HepG2 (cell line): ENCODE data around the gene SEC62. TPM values are rescaled to one million over a fixed set of nuclear protein-coding genes. Genes with fewer than 3 reads are reported as not detected.
A peak's percentile ranks its signal among the peaks of the same experiment; 100 is the strongest.

Source experiments
- HES4 ChIP-seq: sonication (generic); formaldehyde crosslinking; IDR thresholded peaks from 2 replicates; pipeline ENCODE4 v1.9.0; 2021; ENCODE audit warnings: mild to moderate bottlenecking, missing genetic modification reagents, borderline replicate concordance
- NR2F6 ChIP-seq, 2 experiments: IDR thresholded peaks; 2 replicates each; pipeline ENCODE4 v1.6.1; 2016; ENCODE audit warnings: antibody characterized with exemption in 1 of 2, mild to moderate bottlenecking in 1 of 2
- PAWR ChIP-seq: sonication (generic); formaldehyde crosslinking; IDR thresholded peaks from 2 replicates; pipeline ENCODE4 v1.4.0; 2020; ENCODE audit warnings: missing genetic modification reagents, mild to moderate bottlenecking, borderline replicate concordance
- SNAPC4 ChIP-seq: sonication (generic); formaldehyde crosslinking; IDR thresholded peaks from 2 replicates; pipeline ENCODE4 v1.4.0; 2020; ENCODE audit warnings: mild to moderate bottlenecking, missing genetic modification reagents
- UBTF ChIP-seq: sonication (generic); formaldehyde crosslinking; IDR thresholded peaks from 2 replicates; pipeline ENCODE4 v1.4.0; 2020; ENCODE audit warnings: mild to moderate bottlenecking, missing genetic modification reagents
- ZNF280B ChIP-seq: sonication (generic); formaldehyde crosslinking; IDR thresholded peaks from 2 replicates; pipeline ENCODE4 v1.5.0; 2020; ENCODE audit warnings: missing genetic modification reagents, mild to moderate bottlenecking, borderline replicate concordance
- ZNF609 ChIP-seq: sonication (generic); formaldehyde crosslinking; IDR thresholded peaks from 2 replicates; pipeline ENCODE4 v1.4.0; 2020; ENCODE audit warnings: mild to moderate bottlenecking, missing genetic modification reagents, borderline replicate concordance
- ZNF615 ChIP-seq: sonication (generic); formaldehyde crosslinking; IDR thresholded peaks from 2 replicates; pipeline ENCODE4 v1.5.0; 2020; ENCODE audit warnings: mild to moderate bottlenecking, missing genetic modification reagents, borderline replicate concordance
- ZNF652 ChIP-seq: IDR thresholded peaks from 2 replicates; pipeline ENCODE4 v1.6.1; 2016; ENCODE audit warnings: low read depth, borderline replicate concordance
- polyA plus RNA-seq, 8 experiments: library from polyadenylated mRNA; depleted of rRNA in 3 of 8; stranded (reverse) in 7 of 8; unstranded in 1 of 8; fragments of >200 nt; fragmentation: Illumina TruSeq in 4 of 8; extraction: Trizol in 4 of 8; gene quantifications; 2 replicates each; pipeline versions ENCODE4 v1.2.1 to v1.2.3, GENCODE V29; 2011 to 2016; ENCODE audit warnings: low read depth in 4 of 8, missing spikeins in 1 of 8, mixed read lengths in 1 of 8; ENCODE audit not compliant: insufficient read depth in 1 of 8
- total RNA-seq, 5 experiments: library from RNA; depleted of rRNA; stranded (reverse); fragments of >200 nt; fragmentation: Illumina TruSeq; extraction: Trizol; gene quantifications; 2 replicates each; pipeline ENCODE4 v1.2.3, GENCODE V29; 2016; ENCODE audit warnings: low read depth in 1 of 5

SEC62 gene
- total and polyA plus RNA-seq, 2 of the 13 experiments (the other 11 are each of a cell fraction or from before 2014, with no cell fraction given): 54.0 to 68.7 TPM

- TF ChIP-seq SNAPC4: no peak
- no peak; the same call in 1 of the 2 replicates for TF ChIP-seq HES4 (CRISPR knock-in tag)
- peak; percentile 16; the same call in 1 of the 2 replicates for TF ChIP-seq ZNF652
- peak; percentile 37; the same call in 1 of the 2 replicates for TF ChIP-seq ZNF280B
- TF ChIP-seq ZNF609 (CRISPR knock-in tag): peak; percentile 20; the same call in 1 of the 2 replicates
- no peak for TF ChIP-seq PAWR (CRISPR knock-in tag)
- no peak for TF ChIP-seq ZNF615 (CRISPR knock-in tag)
- peak; percentile 82 for TF ChIP-seq UBTF (CRISPR knock-in tag)
- TF ChIP-seq NR2F6 (IDR thresholded peaks at IDR 0.05): peak; percentile 78
- TF ChIP-seq NR2F6 (CRISPR knock-in tag; IDR thresholded peaks at IDR 0.05): peak; percentile 67
Observed at GRCh38 chr3:170037463-170038433, 71.1 kb downstream of the SEC62 start, which contains the start of gene GPR160 (continued).
